Measurements from ENCODE around the gene MOGAT2. TPM values are rescaled to one million over a fixed set of nuclear protein-coding genes. Genes with fewer than 3 reads are reported as not detected.

MOGAT2 gene
- total and polyA plus RNA-seq, 2 of the 13 experiments (the other 11 are each of a cell fraction or from before 2014, with no cell fraction given): 27.2 to 27.8 TPM

GRCh38 chr11:75716659-75717058 lies 979 bp upstream of the MOGAT2 start (continued):
- TF ChIP-seq PRDM10 (CRISPR knock-in tag; IDR thresholded peaks at IDR 0.05; ENCODE audit: low read depth): no peak

DNA sequence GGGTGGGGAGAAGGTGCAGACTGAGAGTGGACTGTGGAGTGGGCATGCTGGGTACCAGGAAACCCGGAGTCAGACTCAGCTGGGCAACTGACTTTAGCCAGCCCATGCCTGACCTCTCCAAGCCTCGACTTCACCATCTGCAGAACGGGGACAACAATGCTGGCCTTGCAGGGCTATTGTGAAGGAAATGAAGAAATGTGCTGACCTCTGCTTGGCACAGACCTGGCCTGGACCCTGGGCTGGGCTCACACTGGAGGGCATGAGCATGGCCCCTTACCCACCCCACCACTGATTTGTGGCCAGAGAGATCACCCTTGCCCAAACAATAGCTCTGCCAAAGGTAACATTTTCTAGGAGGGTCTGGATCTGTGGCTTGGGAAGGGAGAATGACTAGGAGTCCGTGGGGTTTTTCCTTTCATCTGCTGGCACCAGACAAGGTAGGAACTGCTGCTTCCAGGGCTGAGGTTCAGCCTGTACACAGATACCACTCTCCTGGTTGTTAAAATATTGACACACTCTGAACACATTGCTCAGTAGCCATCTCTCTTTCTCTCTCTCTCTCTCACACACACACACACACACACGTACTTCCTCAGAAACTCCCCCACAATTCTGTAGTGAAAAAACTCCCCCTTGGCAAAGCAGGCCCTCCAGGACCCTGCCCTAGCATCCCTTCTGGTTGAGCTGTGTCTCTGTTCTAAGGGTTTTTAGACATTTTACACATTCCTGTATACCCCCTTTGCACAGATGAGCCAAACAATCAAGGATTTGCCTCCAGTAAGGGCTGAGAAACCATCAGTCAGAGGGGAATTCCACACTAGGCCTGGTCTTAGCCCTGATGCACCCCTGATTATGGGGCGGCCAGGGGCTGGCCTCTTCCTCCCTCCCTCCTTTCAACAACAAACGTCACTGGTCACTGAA lies 1.0 kb downstream of the MOGAT2 start:
- Histone ChIP-seq H3K9ac (ENCODE audit: insufficient read depth, low read depth, low read length) (peak overlapping the region; percentile 67), H3K4me2 (ENCODE audit: low read depth, low read length) (peak overlapping the region; percentile 97), H3K4me1 (ENCODE audit: insufficient read depth, low read length) (peaks cover 76% of the 10 kb centered on the region), H4K20me1 (ENCODE audit: insufficient read depth, low read length) (no peaks in the 10 kb centered on the region), H3K9me3 (ENCODE audit: low read length) (no peaks in the 10 kb centered on the region), H3K4me3 (replicated peaks in 1 of 3; ENCODE audit: insufficient read depth in 1 of 3, low read depth in 2 of 3, low read length in 3 of 3) (peak overlapping the region; percentile 41 to 76 (median 44)), H3K27ac (ENCODE audit: extremely low read length, insufficient read depth, low read length) (peak overlapping the region; percentile 79), H2AFZ (ENCODE audit: low read length) (peak overlapping the region; percentile 60), H3K27me3 (ENCODE audit: control insufficient read depth in 1 of 2, insufficient read depth in 2 of 2, low read length in 2 of 2) (no peaks in the 10 kb centered on the region), H3K36me3 (replicated peaks in 1 of 2; ENCODE audit: control insufficient read depth in 1 of 2, insufficient read depth in 2 of 2, low read length in 2 of 2) (no peaks in the 10 kb centered on the region; a peak in 1 of 5 replicates), H3K79me2 (ENCODE audit: insufficient read depth, low read length) (peaks cover 9% of the 10 kb centered on the region)
- DNase-seq (ENCODE audit: low spot score) (peak; percentile 65), ATAC-seq (peak; percentile 52), FAIRE-seq (peak; percentile 4)
- 3% methylated on average over 7 of the region's 7 CpGs for WGBS (ENCODE audit: low lambda C conversion rate)
- in situ Hi-C loops (cut with HindIII; ENCODE audit: extremely low pct_ligation_motif_present, low pct_unique_long_range_greater_than_20kb): loop anchor here (5.0 kb wide), 2 partner anchors 49 to 149 kb away; partner anchors contain the start of gene DGAT2
- no TSS peak for BruUV-seq (replicated peaks)
- POLR2A ChIA-PET: interaction anchor here (0.6 to 5.6 kb wide), 16 partner anchors 12 to 970 kb away, joined by 3 to 69 read pairs (median 4); no protein-coding TSS in a partner anchor
- intact Hi-C loops (cut with micrococcal nuclease; ENCODE audit: unreplicated experiment): no loop called here
- CTCF ChIA-PET (ENCODE audit: low intra/inter-chr PET ratio, low total read pairs): no interaction called here
- TF ChIP-seq ARID5B (CRISPR knock-in tag; IDR thresholded peaks at IDR 0.05) (peak; percentile 47; the same call in 1 of the 2 replicates), U2AF1 (optimal IDR thresholded peaks at IDR 0.05; ENCODE audit: low read depth, low read length) (no peak), UBTF (CRISPR knock-in tag; IDR thresholded peaks at IDR 0.05) (peak; percentile 27; the same call in 1 of the 2 replicates), KLF15 (CRISPR knock-in tag; IDR thresholded peaks at IDR 0.05; ENCODE audit: borderline replicate concordance) (no peak), KDM1A (CRISPR knock-in tag; IDR thresholded peaks at IDR 0.05) (0 out of 2 replicates have a peak, but pooled peaks have one; percentile 51), ZBTB7A (CRISPR knock-in tag; IDR thresholded peaks at IDR 0.05) (no peak), NBN (conservative IDR thresholded peaks at IDR 0.05) (no peak), TCF12 (IDR thresholded peaks at IDR 0.05) (no peak), TCF12 (CRISPR knock-in tag; IDR thresholded peaks at IDR 0.05) (no peak)
